Left lung (tissue), 10 donors: Measurements from ENCODE around the gene ZSCAN10. TPM values are rescaled to one million over a fixed set of nuclear protein-coding genes. Genes with fewer than 3 reads are reported as not detected.

Experiments used
- ATAC-seq: fragments of 200-7000 bp; cut with Tn5 transposase; one replicate; pipeline ENCODE4 v1.9.1; 2020; ENCODE audit warnings: moderate library complexity
- DNase-seq, 4 donors: peaks; one replicate each; pipeline ENCODE4 v3.0.0-alpha.2; 2013 to 2020
- H3K27ac ChIP-seq, 2 donors: fragments of 200-600 bp; sonication (generic) in 1 of 2; one replicate each; pipeline versions ENCODE4 v1.5.0 to v1.8.0; 2020 to 2021
- H3K27me3 ChIP-seq, 2 donors: fragments of 200-600 bp; sonication (generic) in 1 of 2; one replicate each; pipeline versions ENCODE4 v1.5.0 to v1.8.0; 2020 to 2021
- H3K36me3 ChIP-seq, 2 donors: fragments of 200-600 bp; sonication (generic) in 1 of 2; one replicate each; pipeline versions ENCODE4 v1.5.0 to v1.8.0; 2020 to 2021
- H3K4me1 ChIP-seq, 2 donors: fragments of 200-600 bp; one replicate each; pipeline ENCODE4 v1.8.0; 2021
- H3K4me3 ChIP-seq, 2 donors: fragments of 200-600 bp; sonication (generic) in 1 of 2; one replicate each; pipeline versions ENCODE4 v1.5.0 to v1.8.0; 2020 to 2021; ENCODE audit warnings: mild to moderate bottlenecking in 1 of 2
- H3K9me3 ChIP-seq, 2 donors: fragments of 200-600 bp; sonication (generic) in 1 of 2; one replicate each; pipeline versions ENCODE4 v1.5.0 to v1.8.0; 2020 to 2021
- CTCF ChIP-seq, 2 donors: fragments of 200-600 bp; sonication (generic) in 1 of 2; IDR thresholded peaks; one replicate each; pipeline versions ENCODE4 v1.5.0 to v1.8.0; 2021; ENCODE audit warnings: antibody characterized with exemption in 2 of 2
- intact Hi-C, 2 donors: fragments of 100-400 bp; cut with DNase I; formaldehyde crosslinking; loops; one replicate each; pipeline versions ENCODE4 v1.11.2 to v1.14.2; 2022
- polyA plus RNA-seq, 6 donors: library from polyadenylated mRNA; unstranded; fragments of 120-200 nt; gene quantifications; one replicate each; pipeline ENCODE4 v1.2.1, GENCODE V29; 2013; ENCODE audit not compliant: insufficient read length in 6 of 6
- total RNA-seq, 2 donors: library from RNA; stranded (reverse); fragmentation: NEBNext Ultra II Directional; extraction: Animal tissue kit (Norgen Biotek cat#: 25700); gene quantifications; one replicate each; pipeline ENCODE4 v1.2.1, GENCODE V29; 2021
- donor health status: DM: no; HTN: yes; CAD: no.
- donor health status: DM: no; HTN: no; CAD: no.

Gene ZSCAN10
- total and polyA plus RNA-seq, 8 donors = 0.13 TPM; not detected in 7

GRCh38 chr16:3087243-3088235, 11.6 kb downstream of the ZSCAN10 start:
- peak in 1 of 2 donors; percentile 11 for TF ChIP-seq CTCF (IDR thresholded peaks at IDR 0.05)
- no peaks in the 10 kb centered on the region for H3K36me3 ChIP-seq
- peaks cover 7 to 35% of the 10 kb centered on the region in 2 donors for H3K4me1 ChIP-seq
- intact Hi-C loops = no loop called here
- peak overlapping the region; percentile 19 to 49 for H3K4me3 ChIP-seq
- no peaks in the 10 kb centered on the region for H3K27me3 ChIP-seq
- ATAC-seq (peak; percentile 25), DNase-seq (peak in 1 of 4 donors; percentile 58)
- peak overlapping the region; percentile 49 to 79 for H3K27ac ChIP-seq
- no peaks in the 10 kb centered on the region for H3K9me3 ChIP-seq

GRCh38 chr16:3086596-3087242, 12.4 kb downstream of the ZSCAN10 start:
- intact Hi-C loops = no loop called here
- no peak for DNase-seq
- no peaks in the 10 kb centered on the region for H3K9me3 ChIP-seq
- ATAC-seq = peak; percentile 28
- H3K4me1 ChIP-seq = peaks cover 7 to 35% of the 10 kb centered on the region in 2 donors
- H3K27ac ChIP-seq = peak overlapping the region; percentile 49 to 79
- peak overlapping the region; percentile 19 to 49 for H3K4me3 ChIP-seq
- H3K27me3 ChIP-seq = no peaks in the 10 kb centered on the region
- no peak for TF ChIP-seq CTCF (IDR thresholded peaks at IDR 0.05)
- H3K36me3 ChIP-seq = no peaks in the 10 kb centered on the region

GRCh38 chr16:3085868-3086595, 13.1 kb downstream of the ZSCAN10 start:
- Histone ChIP-seq H3K4me1 (peaks cover 7 to 35% of the 10 kb centered on the region in 2 donors), H3K9me3 (no peaks in the 10 kb centered on the region), H3K27ac (peak overlapping the region; percentile 49 to 79), H3K27me3 (no peaks in the 10 kb centered on the region), H3K36me3 (no peaks in the 10 kb centered on the region), H3K4me3 (peak overlapping the region; percentile 19 to 49)
- intact Hi-C loops = no loop called here
- TF ChIP-seq CTCF (IDR thresholded peaks at IDR 0.05) = no peak
- ATAC-seq (no peak), DNase-seq (no peak)

GRCh38 chr16:3084969-3085670, 14.0 kb downstream of the ZSCAN10 start:
- no peak for DNase-seq
- intact Hi-C loops = no loop called here
- H3K36me3 ChIP-seq = no peaks in the 10 kb centered on the region
- H3K4me1 ChIP-seq = peaks cover 7 to 35% of the 10 kb centered on the region in 2 donors
- H3K4me3 ChIP-seq = no peak overlapping the region
- TF ChIP-seq CTCF (IDR thresholded peaks at IDR 0.05) = no peak
- no peaks in the 10 kb centered on the region for H3K27me3 ChIP-seq
- no peak overlapping the region for H3K27ac ChIP-seq
- no peak for ATAC-seq
- no peaks in the 10 kb centered on the region for H3K9me3 ChIP-seq
